Measurements from ENCODE around the gene HPSE2. TPM values are rescaled to one million over a fixed set of nuclear protein-coding genes. Genes with fewer than 3 reads are reported as not detected.

The HPSE2 gene
- total RNA-seq, 1 experiment from 2014 or later = not detected

GRCh38 chr10:98814470-98814869 lies 421.2 kb downstream of the HPSE2 start:
- H3K27ac ChIP-seq (ENCODE audit: low read length) = no peak overlapping the region
- BruUV-seq (replicated peaks) = no TSS peak
- ChIA-PET CTCF (no interaction called here), POLR2A (no interaction called here)
- H3K9me3 ChIP-seq (ENCODE audit: control insufficient read depth, insufficient read depth, low read depth, low read length) = no peaks in the 10 kb centered on the region
- no peak overlapping the region for H3K4me3 ChIP-seq (ENCODE audit: low read depth in 2 of 2, low read length in 2 of 2)
- intact Hi-C loops (cut with micrococcal nuclease; ENCODE audit: unreplicated experiment) (no loop called here), in situ Hi-C loops (cut with HindIII; ENCODE audit: low pct_unique_long_range_greater_than_20kb, low sequenced_read_pairs) (no loop called here)
- no peaks in the 10 kb centered on the region for H3K4me1 ChIP-seq (ENCODE audit: control insufficient read depth, insufficient read depth, low read length)
- ATAC-seq = no peak
- H3K36me3 ChIP-seq (ENCODE audit: control insufficient read depth, insufficient read depth, low read length) = no peaks in the 10 kb centered on the region
- H3K27me3 ChIP-seq (ENCODE audit: control insufficient read depth, insufficient read depth, low read length) = no peaks in the 10 kb centered on the region
- no peak for DNase-seq (ENCODE audit: low read depth, low spot score)
- TF ChIP-seq SIN3A (IDR thresholded peaks at IDR 0.05; ENCODE audit: borderline replicate concordance, insufficient read depth, low read depth, low read length) = no peak
- TF ChIP-seq POLR2AphosphoS5 (IDR thresholded peaks at IDR 0.05; ENCODE audit: low read depth, low read length) = no peak
- no peak for TF ChIP-seq CTCF (IDR thresholded peaks at IDR 0.05)
- no peak for TF ChIP-seq TCF7L2 (IDR thresholded peaks at IDR 0.05; ENCODE audit: low read depth, low read length)
- TF ChIP-seq, protein P1, sequence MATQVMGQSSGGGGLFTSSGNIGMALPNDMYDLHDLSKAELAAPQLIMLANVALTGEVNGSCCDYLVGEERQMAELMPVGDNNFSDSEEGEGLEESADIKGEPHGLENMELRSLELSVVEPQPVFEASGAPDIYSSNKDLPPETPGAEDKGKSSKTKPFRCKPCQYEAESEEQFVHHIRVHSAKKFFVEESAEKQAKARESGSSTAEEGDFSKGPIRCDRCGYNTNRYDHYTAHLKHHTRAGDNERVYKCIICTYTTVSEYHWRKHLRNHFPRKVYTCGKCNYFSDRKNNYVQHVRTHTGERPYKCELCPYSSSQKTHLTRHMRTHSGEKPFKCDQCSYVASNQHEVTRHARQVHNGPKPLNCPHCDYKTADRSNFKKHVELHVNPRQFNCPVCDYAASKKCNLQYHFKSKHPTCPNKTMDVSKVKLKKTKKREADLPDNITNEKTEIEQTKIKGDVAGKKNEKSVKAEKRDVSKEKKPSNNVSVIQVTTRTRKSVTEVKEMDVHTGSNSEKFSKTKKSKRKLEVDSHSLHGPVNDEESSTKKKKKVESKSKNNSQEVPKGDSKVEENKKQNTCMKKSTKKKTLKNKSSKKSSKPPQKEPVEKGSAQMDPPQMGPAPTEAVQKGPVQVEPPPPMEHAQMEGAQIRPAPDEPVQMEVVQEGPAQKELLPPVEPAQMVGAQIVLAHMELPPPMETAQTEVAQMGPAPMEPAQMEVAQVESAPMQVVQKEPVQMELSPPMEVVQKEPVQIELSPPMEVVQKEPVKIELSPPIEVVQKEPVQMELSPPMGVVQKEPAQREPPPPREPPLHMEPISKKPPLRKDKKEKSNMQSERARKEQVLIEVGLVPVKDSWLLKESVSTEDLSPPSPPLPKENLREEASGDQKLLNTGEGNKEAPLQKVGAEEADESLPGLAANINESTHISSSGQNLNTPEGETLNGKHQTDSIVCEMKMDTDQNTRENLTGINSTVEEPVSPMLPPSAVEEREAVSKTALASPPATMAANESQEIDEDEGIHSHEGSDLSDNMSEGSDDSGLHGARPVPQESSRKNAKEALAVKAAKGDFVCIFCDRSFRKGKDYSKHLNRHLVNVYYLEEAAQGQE (IDR thresholded peaks at IDR 0.05; ENCODE audit: insufficient read depth in 1 of 2, low read depth in 2 of 2, low read length in 1 of 2) = no peak

- Histone ChIP-seq H3K27ac (ENCODE audit: low read length) (no peak overlapping the region), H3K4me1 (ENCODE audit: control insufficient read depth, insufficient read depth, low read length) (no peaks in the 10 kb centered on the region), H3K27me3 (ENCODE audit: control insufficient read depth, insufficient read depth, low read length) (no peaks in the 10 kb centered on the region), H3K9me3 (ENCODE audit: control insufficient read depth, insufficient read depth, low read depth, low read length) (no peaks in the 10 kb centered on the region), H3K36me3 (ENCODE audit: control insufficient read depth, insufficient read depth, low read length) (no peaks in the 10 kb centered on the region), H3K4me3 (ENCODE audit: low read depth in 2 of 2, low read length in 2 of 2) (no peak overlapping the region)
- DNase-seq (ENCODE audit: low read depth, low spot score) (no peak), ATAC-seq (no peak)
- TF ChIP-seq POLR2AphosphoS5 (IDR thresholded peaks at IDR 0.05; ENCODE audit: low read depth, low read length) (no peak), TCF7L2 (IDR thresholded peaks at IDR 0.05; ENCODE audit: low read depth, low read length) (no peak), SIN3A (IDR thresholded peaks at IDR 0.05; ENCODE audit: borderline replicate concordance, insufficient read depth, low read depth, low read length) (no peak), CTCF (IDR thresholded peaks at IDR 0.05) (no peak)
- TF ChIP-seq, protein P1 (IDR thresholded peaks at IDR 0.05; ENCODE audit: insufficient read depth in 1 of 2, low read depth in 2 of 2, low read length in 1 of 2) = no peak
- in situ Hi-C loops (cut with HindIII; ENCODE audit: low pct_unique_long_range_greater_than_20kb, low sequenced_read_pairs) = no loop called here
- intact Hi-C loops (cut with micrococcal nuclease; ENCODE audit: unreplicated experiment) = no loop called here
- no TSS peak for BruUV-seq (replicated peaks)
- CTCF ChIA-PET = no interaction called here
- POLR2A ChIA-PET = no interaction called here
These were observed 427.3 kb downstream of the HPSE2 start for GRCh38 chr10:98808282-98808892.
